Measurements from ENCODE around the gene GRID1.

GRCh38 chr10:85918371-85918770 is 448.2 kb downstream of the GRID1 start:
- TF ChIP-seq CTCF (optimal IDR thresholded peaks at IDR 0.05 in 1 of 3, IDR thresholded peaks at IDR 0.05 in 1 of 3, conservative IDR thresholded peaks at IDR 0.05 in 1 of 3; ENCODE audit: extremely low read depth in 1 of 3, insufficient read depth in 2 of 3, low read length in 3 of 3) (no peak), EZH2 (IDR thresholded peaks at IDR 0.05; ENCODE audit: low read length) (no peak)
